ELR (cell line): ENCODE results near the gene RTKN.
A peak's percentile ranks its signal among the peaks of the same experiment; 100 is the strongest.

Experiments used
- DNase-seq: peaks from one replicate; pipeline ENCODE4 v3.0.0-alpha.2; 2015; ENCODE audit warnings: low read depth

The RTKN gene

DNA sequence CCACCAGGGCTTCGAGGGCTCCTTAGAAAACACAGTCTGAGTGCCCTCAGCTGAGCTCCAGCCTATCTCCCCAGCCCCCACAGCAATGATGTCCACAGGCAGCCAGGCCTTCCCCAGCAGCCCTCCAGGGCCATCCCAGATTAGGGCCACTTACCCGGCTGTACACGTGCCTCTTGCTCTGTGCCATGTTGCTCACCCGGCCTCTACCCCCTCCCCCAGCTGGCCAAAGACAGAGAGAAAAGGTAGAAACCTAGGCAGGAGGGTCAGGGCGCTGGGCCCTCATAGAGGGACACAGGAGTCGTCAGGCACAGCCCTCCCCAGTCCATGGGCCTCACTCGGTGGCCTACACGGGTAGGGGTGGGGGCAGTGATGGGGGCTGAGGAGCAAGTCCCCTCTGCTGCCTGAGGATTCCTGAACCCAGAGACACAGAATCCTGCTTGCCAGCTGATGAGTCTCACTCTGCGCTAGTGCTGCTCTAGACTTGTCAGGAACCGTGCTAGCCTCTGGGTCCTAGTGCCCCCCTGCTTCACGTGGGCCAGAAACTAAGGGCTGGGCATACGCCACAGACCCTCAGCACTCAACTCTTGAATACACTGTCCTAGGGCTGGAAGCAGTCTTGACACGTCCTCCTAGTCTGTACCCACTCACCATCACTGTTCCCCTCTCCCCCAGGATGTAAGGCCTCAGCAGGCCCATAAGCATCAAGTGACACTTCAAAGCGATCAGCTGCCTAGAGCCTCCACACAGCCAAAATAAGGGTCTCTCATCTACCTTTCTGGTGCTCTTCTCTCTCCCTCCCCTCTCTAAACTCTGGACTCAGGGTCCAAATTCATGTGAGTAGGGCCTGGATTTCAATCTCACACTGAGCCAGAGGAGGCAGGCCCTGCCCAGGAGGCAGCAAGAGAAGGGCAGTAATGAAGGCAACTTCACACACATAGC lies 61.6 kb downstream of the RTKN start, which contains the start of gene DCTN1:
TSS of gene DCTN1 (minus strand) at position 461 of the 939 bp plus-strand sequence. CDS start at position 187, 274 bp downstream.
- peak; percentile 72 for DNase-seq

DNA sequence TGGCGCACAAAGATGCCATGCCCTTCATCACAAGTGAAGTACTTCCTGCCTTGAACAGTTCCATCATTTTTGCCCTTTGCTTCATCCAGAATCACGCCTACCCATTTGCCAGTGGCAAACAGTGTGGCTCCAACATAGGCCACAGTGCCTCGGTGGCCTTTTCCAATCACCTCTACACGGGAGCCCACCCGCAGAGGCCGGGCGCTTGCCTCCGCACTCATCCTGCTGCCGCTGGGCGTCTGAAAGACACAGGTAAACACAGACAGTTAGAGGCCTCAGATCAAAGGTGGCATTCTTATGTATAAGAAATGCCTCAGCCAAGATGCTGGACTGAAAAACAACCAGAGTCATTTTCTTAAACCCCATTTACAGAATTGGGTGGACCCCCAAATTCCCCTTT lies 63.7 kb downstream of the RTKN start:
- no peak for DNase-seq

DNA sequence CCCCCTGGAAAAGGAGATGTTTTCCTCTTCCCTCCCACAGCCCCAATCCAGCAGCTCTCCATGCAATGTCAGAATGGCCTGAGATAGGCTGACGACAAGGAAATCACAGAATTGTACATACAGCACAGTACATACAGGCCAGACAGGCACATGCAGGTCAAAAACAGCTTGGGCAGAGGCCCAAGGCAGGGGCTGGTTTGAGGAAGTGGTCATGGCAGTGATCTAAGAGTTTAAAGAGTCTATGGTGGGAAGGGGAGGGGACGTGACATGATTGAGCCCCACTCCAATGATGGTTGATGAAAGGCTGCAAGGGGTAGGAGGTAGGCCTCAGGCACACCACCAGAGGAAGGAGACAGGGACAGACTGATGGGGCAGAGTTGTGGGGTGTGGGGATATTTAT lies 65.9 kb downstream of the RTKN start:
- no peak for DNase-seq
